ENCODE results near the gene CFAP210. TPM values are rescaled to one million over a fixed set of nuclear protein-coding genes. Genes with fewer than 3 reads are reported as not detected.
A peak's percentile ranks its signal among the peaks of the same experiment; 100 is the strongest.

CFAP210 gene
- total RNA-seq (0.12 TPM in 1 of 2 replicates, not detected in the other), polyA plus RNA-seq (0.13 and 0.30 TPM in 2 replicates)

GRCh38 chr2:169694113-169694893 is at the start of gene CFAP210, which contains the start of gene PHOSPHO2:
Gene CFAP210, minus strand, starts transcription at chr2:169694405. Its CDS starts 78 bp downstream, at chr2:169694327.
Gene PHOSPHO2, plus strand, starts transcription at chr2:169694469. Its CDS starts 6,503 bp downstream, at chr2:169700972.
- DNase-seq (ENCODE audit: low spot score): peak; percentile 99
- 2% methylated on average over 48 of the region's 63 CpGs for WGBS (ENCODE audit: low lambda C conversion rate, missing lambda C conversion rate)
- no peaks in the 10 kb centered on the region for H3K9me2 ChIP-seq (replicated peaks; ENCODE audit: insufficient read depth)
- peak within 1 kb of the TSS; percentile 89 for H3K27ac ChIP-seq
- H4K20me1 ChIP-seq (ENCODE audit: insufficient read depth, poor library complexity, severe bottlenecking): no peaks in the 10 kb centered on the region
- H3K9me3 ChIP-seq (ENCODE audit: low read depth): no peaks in the 10 kb centered on the region
- H3K4me2 ChIP-seq: peak within 1 kb of the TSS; percentile 87
- peak within 1 kb of the TSS; percentile 56 for H3K4me3 ChIP-seq
- TF ChIP-seq CTCF (IDR thresholded peaks at IDR 0.05; ENCODE audit: poor library complexity): no peak
- TF ChIP-seq EZH2phosphoT487 (IDR thresholded peaks at IDR 0.05; ENCODE audit: low read depth, severe bottlenecking, unreplicated experiment): no peak
- no peak for TF ChIP-seq EZH2 (IDR thresholded peaks at IDR 0.05; ENCODE audit: borderline replicate concordance)
- peak within 1 kb of the TSS; percentile 79 for H2AFZ ChIP-seq
- H3K27me3 ChIP-seq: no peaks in the 10 kb centered on the region
- no peaks in the 10 kb centered on the region for H3K36me3 ChIP-seq (replicated peaks; ENCODE audit: insufficient read depth, low read depth)
- peaks cover 4% of the 10 kb centered on the region for H3K79me2 ChIP-seq
- H3K4me1 ChIP-seq (ENCODE audit: insufficient read depth): no peaks in the 10 kb centered on the region

GRCh38 chr2:169743549-169743948 is 49.3 kb upstream of the CFAP210 start:
- Histone ChIP-seq H3K27me3 (no peaks in the 10 kb centered on the region), H3K9me2 (replicated peaks; ENCODE audit: insufficient read depth) (no peaks in the 10 kb centered on the region), H4K20me1 (ENCODE audit: insufficient read depth, poor library complexity, severe bottlenecking) (no peaks in the 10 kb centered on the region), H3K4me2 (no peak overlapping the region), H3K36me3 (replicated peaks; ENCODE audit: insufficient read depth, low read depth) (no peaks in the 10 kb centered on the region), H3K4me1 (ENCODE audit: insufficient read depth) (no peaks in the 10 kb centered on the region), H3K79me2 (no peaks in the 10 kb centered on the region), H3K27ac (no peak overlapping the region), H2AFZ (no peak overlapping the region), H3K9me3 (ENCODE audit: low read depth) (no peaks in the 10 kb centered on the region), H3K4me3 (no peak overlapping the region)
- no peak for DNase-seq (ENCODE audit: low spot score)
- WGBS (ENCODE audit: low lambda C conversion rate, missing lambda C conversion rate): 80% methylated on average over 4 of the region's 4 CpGs
- TF ChIP-seq EZH2 (IDR thresholded peaks at IDR 0.05; ENCODE audit: borderline replicate concordance): no peak
- TF ChIP-seq CTCF (IDR thresholded peaks at IDR 0.05; ENCODE audit: poor library complexity): no peak

GRCh38 chr2:169739351-169739750 is 45.1 kb upstream of the CFAP210 start:
- Histone ChIP-seq H3K9me3 (ENCODE audit: low read depth) (no peaks in the 10 kb centered on the region), H3K27ac (no peak overlapping the region), H3K4me2 (no peak overlapping the region), H3K9me2 (replicated peaks; ENCODE audit: insufficient read depth) (no peaks in the 10 kb centered on the region), H4K20me1 (ENCODE audit: insufficient read depth, poor library complexity, severe bottlenecking) (no peaks in the 10 kb centered on the region), H3K4me3 (no peak overlapping the region), H3K27me3 (no peaks in the 10 kb centered on the region), H3K36me3 (replicated peaks; ENCODE audit: insufficient read depth, low read depth) (no peaks in the 10 kb centered on the region), H3K79me2 (peaks cover 37% of the 10 kb centered on the region), H2AFZ (no peak overlapping the region), H3K4me1 (ENCODE audit: insufficient read depth) (peaks cover 17% of the 10 kb centered on the region)
- TF ChIP-seq CTCF (IDR thresholded peaks at IDR 0.05; ENCODE audit: poor library complexity) (no peak), EZH2 (IDR thresholded peaks at IDR 0.05; ENCODE audit: borderline replicate concordance) (no peak), EZH2phosphoT487 (IDR thresholded peaks at IDR 0.05; ENCODE audit: low read depth, severe bottlenecking, unreplicated experiment) (no peak)
- WGBS (ENCODE audit: low lambda C conversion rate, missing lambda C conversion rate): 100% methylated on average over 1 of the region's 1 CpG
- no peak for DNase-seq (ENCODE audit: low spot score)
